DOHH2 (cell line): Measurements from ENCODE around the gene SLIT1.

Source experiments
- CTCF ChIP-seq: fragments of 200-600 bp; sonication (generic); IDR thresholded peaks from one replicate; pipeline ENCODE4 v1.5.1; 2014; ENCODE audit warnings: antibody characterized with exemption, mild to moderate bottlenecking, low read depth, low read length; ENCODE audit not compliant: poor library complexity, severe bottlenecking
- EZH2phosphoT487 ChIP-seq: fragments of 200-600 bp; sonication (generic); IDR thresholded peaks from 2 replicates; pipeline ENCODE4 v1.6.1; 2017; ENCODE audit warnings: borderline replicate concordance, mild to moderate bottlenecking, antibody characterized with exemption, low read length, moderate library complexity, mixed read lengths

- no peak for TF ChIP-seq CTCF
- no peak for TF ChIP-seq EZH2phosphoT487
These were observed 172.2 kb downstream of the SLIT1 start for GRCh38 chr10:97013568-97013967.
